HepG2 (cell line): ENCODE results near the gene HK2. TPM values are rescaled to one million over a fixed set of nuclear protein-coding genes. Genes with fewer than 3 reads are reported as not detected.

Experiments
- ATAC-seq: fragments of 200-7000 bp; cut with Tn5 transposase; 3 replicates; pipeline ENCODE4 v1.9.1; 2020; ENCODE audit warnings: mild to moderate bottlenecking, moderate library complexity
- BruUV-seq: library from RNA; stranded (reverse); fragments of 400-500 nt; replicated peaks from 2 replicates; lab custom pipeline; 2021; lab: Mats Ljungman, UMichigan
- CTCF ChIA-PET: fragments of 300-600 bp; formaldehyde crosslinking; extraction: SDS; loops from one replicate; lab custom pipeline; 2021; ENCODE audit warnings: low total read pairs, inconsistent platforms, low intra/inter-chr PET ratio; lab: Yijun Ruan, JAX
- POLR2A ChIA-PET: fragments of 350-600 bp; sonication (Branson Sonifier 250); formaldehyde crosslinking; loops from one replicate; lab custom pipeline; 2020; ENCODE audit warnings: antibody characterized with exemption, inconsistent platforms; lab: Yijun Ruan, JAX
- DNase-seq: peaks from one replicate; pipeline ENCODE4 v3.0.0-alpha.2; 2015; ENCODE audit warnings: low spot score
- FAIRE-seq: peaks from 3 replicates; lab custom pipeline; 2011; peaks lifted over from hg19 to GRCh38; lab: Jason Lieb, UNC
- H2AFZ ChIP-seq: one replicate; pipeline ENCODE4 v1.6.1; 2011; ENCODE audit warnings: low read length, inconsistent platforms
- H3K27ac ChIP-seq: fragments of 300-600 bp; 3 replicates; pipeline ENCODE4 v1.8.0; 2011; ENCODE audit warnings: mixed run types, mild to moderate bottlenecking, mixed read lengths, low read length, inconsistent platforms; ENCODE audit not compliant: insufficient read depth; ENCODE audit errors: extremely low read length
- H3K27me3 ChIP-seq, 2 experiments: fragments of 200-600 bp in 1 of 2; 2 replicates in 1 of 2; 3 replicates in 1 of 2; pipeline versions ENCODE4 v1.6.0 to v1.8.0; 2011; ENCODE audit warnings: low read length in 2 of 2, mild to moderate bottlenecking in 2 of 2, moderate library complexity in 2 of 2, inconsistent platforms in 1 of 2; ENCODE audit not compliant: insufficient read depth in 2 of 2, control insufficient read depth in 1 of 2
- H3K36me3 ChIP-seq, 2 experiments: fragments of 200-600 bp in 1 of 2; replicated peaks in 1 of 2; 2 replicates in 1 of 2; 3 replicates in 1 of 2; pipeline versions ENCODE4 v1.5.1 to v1.8.0; 2011; ENCODE audit warnings: low read length in 2 of 2, inconsistent platforms in 1 of 2; ENCODE audit not compliant: insufficient read depth in 2 of 2, control insufficient read depth in 1 of 2
- H3K4me1 ChIP-seq: 2 replicates; pipeline ENCODE4 v1.5.1; 2012; ENCODE audit warnings: low read length, inconsistent platforms; ENCODE audit not compliant: insufficient read depth
- H3K4me2 ChIP-seq: 2 replicates; pipeline ENCODE4 v1.6.0; 2011; ENCODE audit warnings: low read depth, low read length, inconsistent platforms
- H3K4me3 ChIP-seq, 3 experiments: fragments of 200-600 bp in 1 of 3; sonication (generic), shearing (Covaris generic) in 1 of 3; replicated peaks in 1 of 3; 2 replicates each; pipeline ENCODE4 v1.5.1; 2011 to 2016; ENCODE audit warnings: low read length in 3 of 3, inconsistent platforms in 2 of 3, low read depth in 2 of 3, mild to moderate bottlenecking in 2 of 3, control low read depth in 1 of 3, mixed read lengths in 1 of 3; ENCODE audit not compliant: insufficient read depth in 1 of 3
- H3K79me2 ChIP-seq: one replicate; pipeline ENCODE4 v1.6.1; 2011; ENCODE audit warnings: low read length, inconsistent platforms; ENCODE audit not compliant: insufficient read depth
- H3K9ac ChIP-seq: 2 replicates; pipeline ENCODE4 v1.6.0; 2011; ENCODE audit warnings: mild to moderate bottlenecking, low read depth, low read length, inconsistent platforms; ENCODE audit not compliant: insufficient read depth
- H3K9me3 ChIP-seq: 2 replicates; pipeline ENCODE4 v1.5.1; 2012; ENCODE audit warnings: mild to moderate bottlenecking, low read length
- H4K20me1 ChIP-seq: 2 replicates; pipeline ENCODE4 v1.6.0; 2011; ENCODE audit warnings: inconsistent platforms, mild to moderate bottlenecking, low read length, moderate library complexity; ENCODE audit not compliant: insufficient read depth
- ERF ChIP-seq: IDR thresholded peaks from 2 replicates; pipeline ENCODE4 v1.6.1; 2018; ENCODE audit warnings: missing biosample characterization, missing genetic modification reagents
- HNF4A ChIP-seq: sonication (generic); formaldehyde crosslinking; IDR thresholded peaks from 2 replicates; pipeline ENCODE4 v1.4.0; 2020; ENCODE audit warnings: missing genetic modification reagents
- JUN ChIP-seq: sonication (generic); formaldehyde crosslinking; IDR thresholded peaks from 2 replicates; pipeline ENCODE4 v1.4.0; 2020; ENCODE audit warnings: mild to moderate bottlenecking, missing genetic modification reagents
- MATR3 ChIP-seq: sonication (generic); formaldehyde crosslinking; IDR thresholded peaks from 2 replicates; pipeline ENCODE4 v1.4.0; 2020; ENCODE audit warnings: missing genetic modification reagents
- PHF20 ChIP-seq: sonication (generic); formaldehyde crosslinking; IDR thresholded peaks from 2 replicates; pipeline ENCODE4 v1.5.0; 2020; ENCODE audit warnings: mild to moderate bottlenecking, missing genetic modification reagents
- POLR2A ChIP-seq, 2 experiments: IDR thresholded peaks; 2 replicates each; pipeline ENCODE4 v1.6.1; 2011; ENCODE audit warnings: low read depth in 2 of 2, low read length in 2 of 2, mild to moderate bottlenecking in 1 of 2, moderate library complexity in 1 of 2; ENCODE audit not compliant: insufficient read depth in 1 of 2
- POLR2AphosphoS5 ChIP-seq: IDR thresholded peaks from 2 replicates; pipeline ENCODE4 v1.6.1; 2012; ENCODE audit warnings: low read depth, low read length
- POLR2G ChIP-seq: fragments of 200-400 bp; formaldehyde crosslinking; IDR thresholded peaks from 2 replicates; pipeline ENCODE4 v1.6.1; 2018; ENCODE audit warnings: mild to moderate bottlenecking, low read depth, low read length, moderate library complexity
- RBM22 ChIP-seq: fragments of 200-400 bp; formaldehyde crosslinking; optimal IDR thresholded peaks from 2 replicates; pipeline ENCODE3; 2017; ENCODE audit warnings: mild to moderate bottlenecking, low read length, moderate library complexity
- ZNF276 ChIP-seq: sonication (generic); formaldehyde crosslinking; IDR thresholded peaks from 2 replicates; pipeline ENCODE4 v1.4.0; 2020; ENCODE audit warnings: mild to moderate bottlenecking, low read depth, missing genetic modification reagents
- ZNF431 ChIP-seq: sonication (generic); formaldehyde crosslinking; IDR thresholded peaks from 2 replicates; pipeline ENCODE4 v1.9.0; 2022; ENCODE audit warnings: missing genetic modification reagents, low read depth, mild to moderate bottlenecking, borderline replicate concordance
- ZNF615 ChIP-seq: sonication (generic); formaldehyde crosslinking; IDR thresholded peaks from 2 replicates; pipeline ENCODE4 v1.5.0; 2020; ENCODE audit warnings: mild to moderate bottlenecking, missing genetic modification reagents, borderline replicate concordance
- ZNF839 ChIP-seq: sonication (generic); formaldehyde crosslinking; IDR thresholded peaks from 2 replicates; pipeline ENCODE4 v1.4.0; 2020; ENCODE audit warnings: missing genetic modification reagents, mild to moderate bottlenecking, borderline replicate concordance
- ZNF841 ChIP-seq: sonication (generic); formaldehyde crosslinking; IDR thresholded peaks from 2 replicates; pipeline ENCODE4 v1.8.1; 2023; ENCODE audit warnings: missing genetic modification reagents, borderline replicate concordance
- ZNF879 ChIP-seq: sonication (generic); formaldehyde crosslinking; IDR thresholded peaks from 2 replicates; pipeline ENCODE4 v1.8.1; 2023; ENCODE audit warnings: missing genetic modification reagents
- WGBS: methylation state at CpG from one replicate; pipeline ENCODE4 v1.1.6; 2017; ENCODE audit warnings: low lambda C conversion rate; 5-methylcytosine and 5-hydroxymethylcytosine counted together
- in situ Hi-C: cut with HindIII; loops from 2 replicates; pipeline ENCODE4 v1.10.0; 2017; ENCODE audit warnings: low pct_unique_long_range_greater_than_20kb; ENCODE audit not compliant: extremely low pct_ligation_motif_present
- intact Hi-C: fragments of 100-400 bp; cut with micrococcal nuclease; formaldehyde crosslinking; loops from one replicate; pipeline ENCODE4 v1.10.0; 2022; ENCODE audit not compliant: unreplicated experiment
- polyA plus RNA-seq, 8 experiments: library from polyadenylated mRNA; depleted of rRNA in 3 of 8; stranded (reverse) in 7 of 8; unstranded in 1 of 8; fragments of >200 nt; fragmentation: Illumina TruSeq in 4 of 8; extraction: Trizol in 4 of 8; gene quantifications; 2 replicates each; pipeline versions ENCODE4 v1.2.1 to v1.2.3, GENCODE V29; 2011 to 2016; ENCODE audit warnings: low read depth in 4 of 8, missing spikeins in 1 of 8, mixed read lengths in 1 of 8; ENCODE audit not compliant: insufficient read depth in 1 of 8
- total RNA-seq, 5 experiments: library from RNA; depleted of rRNA; stranded (reverse); fragments of >200 nt; fragmentation: Illumina TruSeq; extraction: Trizol; gene quantifications; 2 replicates each; pipeline ENCODE4 v1.2.3, GENCODE V29; 2016; ENCODE audit warnings: low read depth in 1 of 5
- TF ChIP-seq, protein P1 (sequence below): sonication (generic); formaldehyde crosslinking; IDR thresholded peaks from 2 replicates; pipeline ENCODE4 v1.4.0; 2020; ENCODE audit warnings: missing genetic modification reagents

The HK2 gene
- total and polyA plus RNA-seq, 2 of the 13 experiments (the other 11 are each of a cell fraction or from before 2014, with no cell fraction given) = 13.2 to 101 TPM

DNA sequence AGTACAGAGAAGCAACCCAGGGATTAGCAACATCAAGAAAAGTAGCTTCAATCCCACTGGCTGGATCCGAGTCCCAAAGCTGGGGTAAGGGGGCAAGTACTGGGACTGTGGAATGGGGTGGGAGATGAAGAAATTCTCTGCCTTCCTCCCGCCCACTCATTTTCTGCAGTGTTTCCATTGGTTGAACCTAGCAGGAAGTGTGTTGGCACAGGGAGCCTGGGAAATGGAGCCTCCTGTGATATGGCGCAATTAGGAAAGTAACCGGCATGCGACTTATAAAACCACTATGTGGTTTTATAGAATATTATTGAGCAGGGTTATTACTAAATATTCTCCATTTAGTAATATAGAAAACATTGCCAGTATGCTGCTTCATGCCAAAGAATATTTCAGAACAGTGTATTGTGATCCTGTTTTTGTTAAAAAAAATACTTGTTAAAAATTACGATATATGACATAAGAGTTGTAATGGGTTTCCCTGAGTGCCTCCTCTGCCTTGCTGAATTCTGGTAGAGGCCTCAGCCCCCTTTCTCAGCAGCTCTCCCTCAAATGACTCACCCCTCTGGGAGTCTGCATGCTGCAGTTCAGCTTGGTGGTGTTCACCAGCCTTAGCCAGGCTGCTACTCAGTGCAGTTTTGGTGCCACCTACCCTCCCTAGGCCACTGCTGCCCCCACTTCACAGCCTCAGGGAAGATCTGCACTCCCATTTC, 60.5 kb downstream of the HK2 start:
- peaks cover 15 to 34% of the 10 kb centered on the region in 2 experiments for H3K36me3 ChIP-seq
- CTCF ChIA-PET = no interaction called here
- in situ Hi-C loops = no loop called here
- no peaks in the 10 kb centered on the region for H3K4me1 ChIP-seq
- no peak overlapping the region for H3K9ac ChIP-seq
- no peak overlapping the region for H3K4me3 ChIP-seq
- TF ChIP-seq ZNF615 (no peak), POLR2G (peak; percentile 50; the same call in 1 of the 2 replicates), POLR2A (IDR thresholded peaks at IDR 0.05; ENCODE audit: insufficient read depth in 1 of 2, low read depth in 2 of 2, low read length in 2 of 2) (peak in 1 of 2 experiments; percentile 21; a peak in 2 of 4 replicates), JUN (CRISPR knock-in tag) (no peak), POLR2AphosphoS5 (peak; percentile 13; the same call in 1 of the 2 replicates), ERF (CRISPR knock-in tag) (no peak), RBM22 (peak; percentile 86)
- TF ChIP-seq, all 625 proteins: peak for 4
- Histone ChIP-seq H3K4me2 (no peak overlapping the region), H3K79me2 (no peaks in the 10 kb centered on the region), H3K27ac (no peak overlapping the region), H2AFZ (no peak overlapping the region), H4K20me1 (no peaks in the 10 kb centered on the region), H3K9me3 (no peaks in the 10 kb centered on the region), H3K27me3 (no peaks in the 10 kb centered on the region)
- WGBS = 99% methylated on average over 6 of the region's 6 CpGs
- ATAC-seq = peak; percentile 40
- no TSS peak for BruUV-seq
- FAIRE-seq = no peak
- POLR2A ChIA-PET = no interaction called here
- intact Hi-C loops = no loop called here
- no peak for DNase-seq

DNA sequence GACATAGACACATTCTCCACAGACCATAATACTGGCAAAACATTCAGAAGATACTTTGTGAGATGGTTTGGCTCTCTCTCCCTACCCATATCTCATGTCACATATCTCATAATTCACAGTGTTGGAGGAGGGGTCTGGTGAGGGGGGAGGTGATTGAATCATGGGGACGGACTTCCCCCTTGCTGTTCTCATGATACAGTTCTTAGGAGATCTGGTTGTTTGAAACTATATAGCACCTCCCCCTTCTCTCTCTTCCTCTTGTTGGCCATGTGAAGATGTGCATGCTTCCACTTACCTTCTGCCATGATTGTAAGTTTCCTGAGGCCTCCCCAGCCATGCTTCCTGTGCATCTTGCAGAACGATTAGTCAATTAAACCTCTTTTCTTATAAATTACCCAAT, 61.1 kb downstream of the HK2 start:
- no peaks in the 10 kb centered on the region for H3K27me3 ChIP-seq
- no peaks in the 10 kb centered on the region for H4K20me1 ChIP-seq
- DNase-seq = no peak
- H3K9me3 ChIP-seq = no peaks in the 10 kb centered on the region
- BruUV-seq = no TSS peak
- intact Hi-C loops (no loop called here), in situ Hi-C loops (no loop called here)
- CTCF ChIA-PET = no interaction called here
- H2AFZ ChIP-seq = no peak overlapping the region
- peaks cover 12 to 28% of the 10 kb centered on the region in 2 experiments for H3K36me3 ChIP-seq
- no peak for FAIRE-seq
- 93% methylated on average over 2 of the region's 2 CpGs for whole genome bisulfite sequencing
- H3K79me2 ChIP-seq = no peaks in the 10 kb centered on the region
- no peak overlapping the region for H3K27ac ChIP-seq
- POLR2A ChIA-PET = no interaction called here
- no peak overlapping the region for H3K4me2 ChIP-seq
- no peak overlapping the region for H3K9ac ChIP-seq
- H3K4me1 ChIP-seq = no peaks in the 10 kb centered on the region
- peak; percentile 7; the same call in 1 of the 3 replicates for ATAC-seq
- H3K4me3 ChIP-seq = no peak overlapping the region
- TF ChIP-seq MATR3 (no peak), ZNF276 (no peak), ZNF879 (CRISPR knock-in tag) (no peak), ZNF839 (CRISPR knock-in tag) (no peak), ZNF841 (0 out of 2 replicates have a peak, but pooled peaks have one; percentile 6), PHF20 (CRISPR knock-in tag) (no peak), HNF4A (CRISPR knock-in tag) (no peak), ZNF431 (CRISPR knock-in tag) (peak; percentile 76; the same call in 1 of the 2 replicates)
- TF ChIP-seq, protein P1, sequence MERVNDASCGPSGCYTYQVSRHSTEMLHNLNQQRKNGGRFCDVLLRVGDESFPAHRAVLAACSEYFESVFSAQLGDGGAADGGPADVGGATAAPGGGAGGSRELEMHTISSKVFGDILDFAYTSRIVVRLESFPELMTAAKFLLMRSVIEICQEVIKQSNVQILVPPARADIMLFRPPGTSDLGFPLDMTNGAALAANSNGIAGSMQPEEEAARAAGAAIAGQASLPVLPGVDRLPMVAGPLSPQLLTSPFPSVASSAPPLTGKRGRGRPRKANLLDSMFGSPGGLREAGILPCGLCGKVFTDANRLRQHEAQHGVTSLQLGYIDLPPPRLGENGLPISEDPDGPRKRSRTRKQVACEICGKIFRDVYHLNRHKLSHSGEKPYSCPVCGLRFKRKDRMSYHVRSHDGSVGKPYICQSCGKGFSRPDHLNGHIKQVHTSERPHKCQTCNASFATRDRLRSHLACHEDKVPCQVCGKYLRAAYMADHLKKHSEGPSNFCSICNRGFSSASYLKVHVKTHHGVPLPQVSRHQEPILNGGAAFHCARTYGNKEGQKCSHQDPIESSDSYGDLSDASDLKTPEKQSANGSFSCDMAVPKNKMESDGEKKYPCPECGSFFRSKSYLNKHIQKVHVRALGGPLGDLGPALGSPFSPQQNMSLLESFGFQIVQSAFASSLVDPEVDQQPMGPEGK (CRISPR knock-in tag) = no peak
